GM23248 (cell line): ENCODE measurements around the gene RAB27A. TPM values are rescaled to one million over a fixed set of nuclear protein-coding genes. Genes with fewer than 3 reads are reported as not detected.
A peak's percentile ranks its signal among the peaks of the same experiment; 100 is the strongest.
"Not testable (repeated sequence)": the region's sequence is repeated elsewhere in the genome, so short reads cannot be mapped to it uniquely, and the experiment has no call there.

Experiments
- DNase-seq: peaks from one replicate; pipeline ENCODE4 v3.0.0-alpha.2; 2015
- H2AFZ ChIP-seq: fragments of 200-600 bp; sonication (generic); 2 replicates; pipeline ENCODE4 v1.6.1; 2016; ENCODE audit warnings: antibody characterized with exemption
- H3F3A ChIP-seq: fragments of 200-600 bp; sonication (generic); 2 replicates; pipeline ENCODE4 v1.6.1; 2016; ENCODE audit warnings: mild to moderate bottlenecking, antibody characterized with exemption, mixed run types; ENCODE audit not compliant: insufficient read depth
- H3K27ac ChIP-seq: fragments of 200-600 bp; sonication (generic); 2 replicates; pipeline ENCODE4 v1.5.1; 2016; ENCODE audit warnings: mild to moderate bottlenecking
- H3K27me3 ChIP-seq: fragments of 200-600 bp; sonication (generic); replicated peaks from 2 replicates; pipeline ENCODE4 v1.6.1; 2016; ENCODE audit warnings: mild to moderate bottlenecking; ENCODE audit not compliant: insufficient read depth
- H3K36me3 ChIP-seq: fragments of 200-600 bp; sonication (generic); 2 replicates; pipeline ENCODE4 v1.6.1; 2016; ENCODE audit warnings: low read depth, mild to moderate bottlenecking
- H3K4me1 ChIP-seq: fragments of 200-600 bp; sonication (generic); 2 replicates; pipeline ENCODE4 v1.6.1; 2016; ENCODE audit warnings: mild to moderate bottlenecking; ENCODE audit not compliant: insufficient read depth
- H3K4me2 ChIP-seq: fragments of 200-600 bp; sonication (generic); one replicate; pipeline ENCODE4 v1.6.1; 2016; ENCODE audit warnings: mild to moderate bottlenecking; ENCODE audit not compliant: unreplicated experiment
- H3K4me3 ChIP-seq: fragments of 200-600 bp; sonication (generic); 2 replicates; pipeline ENCODE4 v1.5.1; 2016; ENCODE audit warnings: mild to moderate bottlenecking
- H3K79me2 ChIP-seq: fragments of 200-600 bp; sonication (generic); 2 replicates; pipeline ENCODE4 v1.6.1; 2016; ENCODE audit warnings: mild to moderate bottlenecking; ENCODE audit not compliant: insufficient read depth
- H3K9ac ChIP-seq: fragments of 200-600 bp; sonication (generic); 2 replicates; pipeline ENCODE4 v1.6.1; 2016; ENCODE audit warnings: mild to moderate bottlenecking
- H3K9me2 ChIP-seq: fragments of 200-600 bp; sonication (generic); 2 replicates; pipeline ENCODE4 v1.6.1; 2016; ENCODE audit warnings: mixed run types, mild to moderate bottlenecking, moderate library complexity; ENCODE audit not compliant: insufficient read depth
- H3K9me3 ChIP-seq: fragments of 200-600 bp; sonication (generic); one replicate; pipeline ENCODE4 v1.6.1; 2017; ENCODE audit warnings: low read depth
- H4K20me1 ChIP-seq: fragments of 200-600 bp; sonication (generic); 2 replicates; pipeline ENCODE4 v1.6.0; 2016; ENCODE audit not compliant: insufficient read depth
- EZH2 ChIP-seq: fragments of 200-600 bp; sonication (generic); IDR thresholded peaks from 2 replicates; pipeline ENCODE4 v1.6.1; 2018; ENCODE audit warnings: antibody characterized with exemption, mild to moderate bottlenecking; ENCODE audit not compliant: insufficient read depth, poor library complexity, severe bottlenecking
- EZH2phosphoT487 ChIP-seq: fragments of 200-600 bp; sonication (generic); IDR thresholded peaks from 2 replicates; pipeline ENCODE4 v1.6.1; 2018; ENCODE audit warnings: antibody characterized with exemption, moderate library complexity, mild to moderate bottlenecking, low read depth; ENCODE audit not compliant: insufficient read depth
- WGBS, 2 experiments: methylation state at CpG; one replicate each; pipeline ENCODE4 v1.1.6; 2015 to 2017; ENCODE audit warnings: low lambda C conversion rate in 2 of 2, low coverage in 1 of 2; ENCODE audit errors: missing lambda C conversion rate in 2 of 2; 5-methylcytosine and 5-hydroxymethylcytosine counted together
- in situ Hi-C: fragments of 300-500 bp; cut with MboI; formaldehyde crosslinking; loops from 2 replicates; pipeline ENCODE4 v1.15.0; 2020
- polyA plus RNA-seq: library from polyadenylated mRNA; unstranded; fragments of >200 nt; fragmentation: Nextera tagmentation; extraction: Ambion mirVana; gene quantifications from 2 replicates; pipeline ENCODE4 v1.2.1, GENCODE V29; 2016
- total RNA-seq: library from RNA; depleted of rRNA; stranded (reverse); fragments of >200 nt; shearing (Covaris generic); gene quantifications from 2 replicates; pipeline ENCODE4 v1.2.3, GENCODE V29; 2014

The RAB27A gene
- total and polyA plus RNA-seq, 2 experiments from 2014 or later, result 9.0 to 9.5 TPM

GRCh38 chr15:55283379-55284147, 6.0 kb downstream of the RAB27A start:
- no peaks in the 10 kb centered on the region for H3K36me3 ChIP-seq
- H3K9ac ChIP-seq, result no peak overlapping the region
- 98% methylated on average over 6 of the region's 6 CpGs for WGBS, 2 experiments
- H3K27me3 ChIP-seq, result no peaks in the 10 kb centered on the region
- DNase-seq, result no peak
- no peaks in the 10 kb centered on the region for H3K9me3 ChIP-seq
- no peak overlapping the region for H3K4me2 ChIP-seq
- TF ChIP-seq EZH2, result no peak
- no peak for TF ChIP-seq EZH2phosphoT487
- H4K20me1 ChIP-seq, result 0 out of 2 replicates have a peak, but pooled peaks cover 4% of the 10 kb centered on the region
- H3K27ac ChIP-seq, result no peak overlapping the region
- H3F3A ChIP-seq, result peaks cover 41% of the 10 kb centered on the region
- H3K4me1 ChIP-seq, result peaks cover 24% of the 10 kb centered on the region
- H3K79me2 ChIP-seq, result peaks cover 37% of the 10 kb centered on the region
- no peak overlapping the region for H2AFZ ChIP-seq
- in situ Hi-C loops, result no loop called here
- no peak overlapping the region for H3K4me3 ChIP-seq
- H3K9me2 ChIP-seq, result no peaks in the 10 kb centered on the region

- Histone ChIP-seq H3K9me3 (no peaks in the 10 kb centered on the region), H3K36me3 (no peaks in the 10 kb centered on the region), H3K9me2 (no peaks in the 10 kb centered on the region), H3K27me3 (no peaks in the 10 kb centered on the region), H3F3A (peaks cover 42% of the 10 kb centered on the region), H2AFZ (no peak overlapping the region), H3K4me1 (peaks cover 24% of the 10 kb centered on the region), H3K4me3 (peak overlapping the region; percentile 41; the same call in 1 of the 2 replicates), H3K9ac (no peak overlapping the region), H3K4me2 (peak overlapping the region; percentile 53), H3K27ac (peak overlapping the region; percentile 47), H3K79me2 (peaks cover 33% of the 10 kb centered on the region), H4K20me1 (0 out of 2 replicates have a peak, but pooled peaks cover 4% of the 10 kb centered on the region)
- in situ Hi-C loops, result no loop called here
- peak; percentile 82 for DNase-seq
- 56% methylated on average over 5 of the region's 5 CpGs for WGBS, 2 experiments
- TF ChIP-seq EZH2phosphoT487, result no peak
- no peak for TF ChIP-seq EZH2
Observed at GRCh38 chr15:55282284-55282833, 7.3 kb downstream of the RAB27A start.

GRCh38 chr15:55281517-55282228, 7.9 kb downstream of the RAB27A start:
- Histone ChIP-seq H3K4me3 (peak overlapping the region; percentile 41; the same call in 1 of the 2 replicates), H3K9me3 (no peaks in the 10 kb centered on the region), H3K9me2 (no peaks in the 10 kb centered on the region), H3K27ac (peak overlapping the region; percentile 25; the same call in 1 of the 2 replicates), H3K4me2 (peak overlapping the region; percentile 53), H4K20me1 (0 out of 2 replicates have a peak, but pooled peaks cover 4% of the 10 kb centered on the region), H3F3A (peaks cover 42% of the 10 kb centered on the region), H3K9ac (no peak overlapping the region), H3K27me3 (no peaks in the 10 kb centered on the region), H3K36me3 (no peaks in the 10 kb centered on the region), H3K79me2 (peaks cover 29% of the 10 kb centered on the region), H3K4me1 (peaks cover 24% of the 10 kb centered on the region), H2AFZ (no peak overlapping the region)
- TF ChIP-seq EZH2phosphoT487 (no peak), EZH2 (no peak)
- peak; percentile 34 for DNase-seq
- in situ Hi-C loops, result no loop called here

- in situ Hi-C loops, result not testable (repeated sequence)
- 50% methylated on average over 2 of the region's 2 CpGs for WGBS, 2 experiments
- H3F3A ChIP-seq, result peaks cover 42% of the 10 kb centered on the region
Observed at GRCh38 chr15:55280589-55280988, 9.0 kb downstream of the RAB27A start.

More at GRCh38 chr15:55280589-55280988, 9.0 kb downstream of the RAB27A start:
- H3K27ac ChIP-seq, H3K9me2 ChIP-seq, H3K36me3 ChIP-seq, H3K4me2 ChIP-seq, H2AFZ ChIP-seq, H3K9me3 ChIP-seq, H3K27me3 ChIP-seq, H3K4me3 ChIP-seq, H4K20me1 ChIP-seq, H3K9ac ChIP-seq: not testable (repeated sequence)
- peaks cover 29% of the 10 kb centered on the region for H3K79me2 ChIP-seq
- DNase-seq, result peak; percentile 7
- peaks cover 24% of the 10 kb centered on the region for H3K4me1 ChIP-seq
